ENCODE data around the gene SEMA5A.

- no peak for TF ChIP-seq CTCF (IDR thresholded peaks at IDR 0.05)
- no peak for TF ChIP-seq POLR2A (IDR thresholded peaks at IDR 0.05)
- TF ChIP-seq POLR2AphosphoS5 (IDR thresholded peaks at IDR 0.05), result no peak
Observed at GRCh38 chr5:9188131-9188530, 357.7 kb downstream of the SEMA5A start.

Data from breast epithelium (tissue), 3 donors.